Measurements from ENCODE around the gene RTL5. TPM values are rescaled to one million over a fixed set of nuclear protein-coding genes. Genes with fewer than 3 reads are reported as not detected.

RTL5 gene
- polyA plus RNA-seq, 1 donor (not counting 4 experiments of a cell fraction or from before 2014, with no cell fraction given): 0.09 TPM

DNA sequence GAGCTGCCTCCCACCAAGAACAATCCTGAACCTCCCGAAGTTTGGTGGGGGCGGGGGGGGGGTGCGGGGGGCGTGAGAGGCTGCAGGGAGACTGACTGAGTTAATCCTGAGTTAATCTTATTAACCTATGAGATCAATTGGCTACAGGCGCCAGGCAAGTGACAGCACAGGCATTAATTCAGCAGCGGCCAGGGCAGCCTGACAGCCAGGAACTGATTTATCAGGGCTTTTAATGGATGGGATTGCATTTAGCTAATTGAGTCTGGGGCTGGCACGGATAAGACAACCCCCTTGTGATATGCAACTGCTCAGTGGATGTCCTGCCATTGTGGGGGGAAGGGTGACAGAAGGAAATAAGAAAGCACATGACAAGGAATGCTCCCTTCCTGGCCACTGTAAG lies 16.3 kb downstream of the RTL5 start:
- no peaks in the 10 kb centered on the region for H3K36me3 ChIP-seq (ENCODE audit: control insufficient read depth in 2 of 2, extremely low read depth in 1 of 2, insufficient read depth in 2 of 2, low read length in 2 of 2)
- dilution Hi-C loops (cut with MboI; ENCODE audit: extremely low pct_ligation_motif_present, low sequenced_read_pairs): no loop called here
- H3K27ac ChIP-seq (ENCODE audit: control insufficient read depth, insufficient read depth, low read length): no peak overlapping the region
- H3K9me1 ChIP-seq (ENCODE audit: control insufficient read depth, extremely low read depth, insufficient read depth, low read length): no peaks in the 10 kb centered on the region
- no peak overlapping the region for H2AFZ ChIP-seq (ENCODE audit: control insufficient read depth, low read length)
- no peak overlapping the region for H3K4me2 ChIP-seq (ENCODE audit: control insufficient read depth, extremely low read depth, insufficient read depth, low read depth, low read length)
- no peaks in the 10 kb centered on the region for H3K4me1 ChIP-seq (ENCODE audit: control insufficient read depth, extremely low read depth, insufficient read depth, low read length)
- no peak overlapping the region for H3K9ac ChIP-seq (ENCODE audit: control insufficient read depth, extremely low read depth, insufficient read depth, low read length)
- no peak overlapping the region for H3K4me3 ChIP-seq (ENCODE audit: control insufficient read depth in 2 of 3, extremely low read depth in 1 of 3, insufficient read depth in 2 of 3, low read depth in 1 of 3, low read length in 3 of 3)
- FAIRE-seq (no peak), DNase-seq (ENCODE audit: low read depth, low spot score) (no peak)
- no peaks in the 10 kb centered on the region for H4K20me1 ChIP-seq (ENCODE audit: control insufficient read depth, extremely low read depth, insufficient read depth, low read length)
- peaks cover 27% of the 10 kb centered on the region for H3K27me3 ChIP-seq (ENCODE audit: control insufficient read depth, extremely low read depth, insufficient read depth, low read length)
- no peaks in the 10 kb centered on the region for H3K79me2 ChIP-seq (ENCODE audit: control insufficient read depth, insufficient read depth, low read length)
- no peak for TF ChIP-seq EZH2 (IDR thresholded peaks at IDR 0.05; ENCODE audit: low read length)
- TF ChIP-seq, protein P1, sequence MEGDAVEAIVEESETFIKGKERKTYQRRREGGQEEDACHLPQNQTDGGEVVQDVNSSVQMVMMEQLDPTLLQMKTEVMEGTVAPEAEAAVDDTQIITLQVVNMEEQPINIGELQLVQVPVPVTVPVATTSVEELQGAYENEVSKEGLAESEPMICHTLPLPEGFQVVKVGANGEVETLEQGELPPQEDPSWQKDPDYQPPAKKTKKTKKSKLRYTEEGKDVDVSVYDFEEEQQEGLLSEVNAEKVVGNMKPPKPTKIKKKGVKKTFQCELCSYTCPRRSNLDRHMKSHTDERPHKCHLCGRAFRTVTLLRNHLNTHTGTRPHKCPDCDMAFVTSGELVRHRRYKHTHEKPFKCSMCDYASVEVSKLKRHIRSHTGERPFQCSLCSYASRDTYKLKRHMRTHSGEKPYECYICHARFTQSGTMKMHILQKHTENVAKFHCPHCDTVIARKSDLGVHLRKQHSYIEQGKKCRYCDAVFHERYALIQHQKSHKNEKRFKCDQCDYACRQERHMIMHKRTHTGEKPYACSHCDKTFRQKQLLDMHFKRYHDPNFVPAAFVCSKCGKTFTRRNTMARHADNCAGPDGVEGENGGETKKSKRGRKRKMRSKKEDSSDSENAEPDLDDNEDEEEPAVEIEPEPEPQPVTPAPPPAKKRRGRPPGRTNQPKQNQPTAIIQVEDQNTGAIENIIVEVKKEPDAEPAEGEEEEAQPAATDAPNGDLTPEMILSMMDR (optimal IDR thresholded peaks at IDR 0.05 in 1 of 3, IDR thresholded peaks at IDR 0.05 in 1 of 3, conservative IDR thresholded peaks at IDR 0.05 in 1 of 3; ENCODE audit: extremely low read depth in 1 of 3, insufficient read depth in 2 of 3, low read length in 3 of 3): no peak
- no peaks in the 10 kb centered on the region for H3K9me3 ChIP-seq (ENCODE audit: control insufficient read depth, low read depth, low read length)

DNA sequence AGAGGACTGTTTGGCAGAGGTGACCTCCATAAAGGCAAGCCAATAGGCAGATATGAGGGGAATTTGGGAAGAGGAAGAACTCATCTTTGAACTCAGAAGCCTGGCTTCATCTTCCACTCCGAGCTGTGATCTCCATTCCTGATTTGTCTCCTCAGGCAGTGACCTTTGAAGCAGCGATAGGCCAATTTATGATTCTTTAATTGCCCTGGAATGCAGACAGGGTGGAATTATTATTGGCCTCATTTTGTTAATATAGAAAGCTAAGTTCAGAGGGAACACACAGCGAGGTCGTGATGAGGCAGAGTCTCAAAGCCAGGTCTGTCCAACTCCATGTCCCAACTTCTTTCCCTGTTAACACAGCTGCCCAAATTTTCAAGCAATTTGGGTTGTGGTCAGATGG lies 16.9 kb downstream of the RTL5 start:
- DNase-seq (ENCODE audit: low read depth, low spot score): no peak
- H3K27ac ChIP-seq (ENCODE audit: control insufficient read depth, insufficient read depth, low read length): no peak overlapping the region
- no peak overlapping the region for H3K9ac ChIP-seq (ENCODE audit: control insufficient read depth, extremely low read depth, insufficient read depth, low read length)
- no peak overlapping the region for H3K4me3 ChIP-seq (ENCODE audit: control insufficient read depth in 2 of 3, extremely low read depth in 1 of 3, insufficient read depth in 2 of 3, low read depth in 1 of 3, low read length in 3 of 3)
- peaks cover 27% of the 10 kb centered on the region for H3K27me3 ChIP-seq (ENCODE audit: control insufficient read depth, extremely low read depth, insufficient read depth, low read length)
- H3K79me2 ChIP-seq (ENCODE audit: control insufficient read depth, insufficient read depth, low read length): no peaks in the 10 kb centered on the region
- H3K9me3 ChIP-seq (ENCODE audit: control insufficient read depth, low read depth, low read length): no peaks in the 10 kb centered on the region
- FAIRE-seq: no peak
- H3K36me3 ChIP-seq (ENCODE audit: control insufficient read depth in 2 of 2, extremely low read depth in 1 of 2, insufficient read depth in 2 of 2, low read length in 2 of 2): no peaks in the 10 kb centered on the region
- H3K9me1 ChIP-seq (ENCODE audit: control insufficient read depth, extremely low read depth, insufficient read depth, low read length): no peaks in the 10 kb centered on the region
- dilution Hi-C loops (cut with MboI; ENCODE audit: extremely low pct_ligation_motif_present, low sequenced_read_pairs): no loop called here
- no peak overlapping the region for H2AFZ ChIP-seq (ENCODE audit: control insufficient read depth, low read length)
- TF ChIP-seq, protein P1 (optimal IDR thresholded peaks at IDR 0.05 in 1 of 3, IDR thresholded peaks at IDR 0.05 in 1 of 3, conservative IDR thresholded peaks at IDR 0.05 in 1 of 3; ENCODE audit: extremely low read depth in 1 of 3, insufficient read depth in 2 of 3, low read length in 3 of 3): no peak
- H4K20me1 ChIP-seq (ENCODE audit: control insufficient read depth, extremely low read depth, insufficient read depth, low read length): no peaks in the 10 kb centered on the region
- no peak overlapping the region for H3K4me2 ChIP-seq (ENCODE audit: control insufficient read depth, extremely low read depth, insufficient read depth, low read depth, low read length)
- H3K4me1 ChIP-seq (ENCODE audit: control insufficient read depth, extremely low read depth, insufficient read depth, low read length): no peaks in the 10 kb centered on the region
